GM20000 (cell line): ENCODE data around the gene USP28.
A peak's percentile ranks its signal among the peaks of the same experiment; 100 is the strongest.

ENCODE experiments used
- DNase-seq: peaks from one replicate; pipeline ENCODE4 v3.0.0; 2012; ENCODE audit warnings: low spot score
- CTCF ChIP-seq: IDR thresholded peaks from 2 replicates; pipeline ENCODE4 v1.5.1; 2012; ENCODE audit warnings: mild to moderate bottlenecking, control low read depth; ENCODE audit errors: extremely low read depth, missing control alignments

USP28 gene

GRCh38 chr11:113831314-113831713 is 44.1 kb downstream of the USP28 start:
- DNase-seq = peak; percentile 41
- TF ChIP-seq CTCF = no peak

- TF ChIP-seq CTCF = no peak
- no peak for DNase-seq
Observed at GRCh38 chr11:113829751-113830150, 45.6 kb downstream of the USP28 start.

GRCh38 chr11:113828191-113828590 is 47.2 kb downstream of the USP28 start:
- TF ChIP-seq CTCF = no peak
- no peak for DNase-seq

GRCh38 chr11:113827477-113827876 is 47.9 kb downstream of the USP28 start:
- no peak for TF ChIP-seq CTCF
- no peak for DNase-seq

GRCh38 chr11:113818426-113818825 is 56.9 kb downstream of the USP28 start:
- no peak for DNase-seq
- TF ChIP-seq CTCF = no peak

GRCh38 chr11:113817626-113818025 is 57.7 kb downstream of the USP28 start:
- no peak for TF ChIP-seq CTCF
- DNase-seq = no peak

- DNase-seq = no peak
- TF ChIP-seq CTCF = no peak
Observed at GRCh38 chr11:113817162-113817561, 58.2 kb downstream of the USP28 start.

- TF ChIP-seq CTCF = no peak
- DNase-seq = no peak
Observed at GRCh38 chr11:113814181-113814580, 61.2 kb downstream of the USP28 start.
